GM19395 (cell line): ENCODE data around the gene NPM3.

Source experiments
- ATAC-seq: cut with Tn5 transposase; IDR thresholded peaks from one replicate; pipeline ENCODE4 v1.9.1; 2021; ENCODE audit warnings: mild to moderate bottlenecking, moderate library complexity; ENCODE audit not compliant: unreplicated experiment

Gene NPM3

DNA sequence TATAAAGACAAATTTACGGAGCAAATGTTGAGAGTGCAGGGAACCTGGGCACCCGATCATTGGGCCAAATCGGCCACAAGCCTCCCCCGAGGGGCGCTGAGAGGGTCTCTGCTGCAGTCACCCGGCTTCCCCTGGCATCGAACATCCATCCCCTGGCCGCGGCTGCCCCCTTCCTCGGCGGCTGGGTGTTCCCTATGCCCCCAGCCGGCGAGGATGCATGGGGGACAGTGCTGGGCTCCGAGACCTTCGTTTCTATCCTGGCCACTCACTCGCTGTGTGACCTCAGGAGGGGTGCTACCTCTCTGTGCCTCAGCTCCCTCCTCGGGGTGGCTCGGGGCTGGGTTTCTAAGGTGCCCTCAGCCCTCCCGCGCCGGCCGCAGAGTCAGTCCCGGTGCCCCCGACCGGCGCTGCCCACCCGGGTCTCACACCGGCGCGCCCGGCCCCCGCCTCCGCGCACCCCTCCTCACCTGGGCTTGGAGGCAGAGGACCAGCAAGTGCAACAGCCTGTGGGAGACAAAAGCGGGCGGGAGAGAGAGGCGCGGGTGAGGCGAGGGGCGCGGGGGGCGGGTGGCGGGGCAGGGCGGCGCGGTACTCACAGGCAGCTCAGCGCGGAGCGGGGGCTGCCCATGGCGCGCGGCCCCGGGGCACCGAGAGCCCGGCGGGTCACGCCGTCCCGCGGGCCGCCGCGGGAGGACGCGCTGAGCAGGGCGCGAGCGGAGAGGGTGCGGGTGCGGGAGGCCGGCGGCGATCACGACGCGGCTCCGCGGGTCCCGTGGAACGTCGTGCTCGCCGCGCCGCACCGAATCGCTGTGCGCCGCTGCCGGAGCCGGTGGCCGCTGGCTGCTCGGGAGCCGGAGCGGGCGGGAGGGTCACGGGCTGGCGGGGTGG lies 7.7 kb downstream of the NPM3 start, which contains the start of gene FGF8:
FGF8 (minus strand) TSS at position 842 of the 888 bp plus-strand sequence; CDS start at position 628, 214 bp downstream.
- ATAC-seq: no peak

DNA sequence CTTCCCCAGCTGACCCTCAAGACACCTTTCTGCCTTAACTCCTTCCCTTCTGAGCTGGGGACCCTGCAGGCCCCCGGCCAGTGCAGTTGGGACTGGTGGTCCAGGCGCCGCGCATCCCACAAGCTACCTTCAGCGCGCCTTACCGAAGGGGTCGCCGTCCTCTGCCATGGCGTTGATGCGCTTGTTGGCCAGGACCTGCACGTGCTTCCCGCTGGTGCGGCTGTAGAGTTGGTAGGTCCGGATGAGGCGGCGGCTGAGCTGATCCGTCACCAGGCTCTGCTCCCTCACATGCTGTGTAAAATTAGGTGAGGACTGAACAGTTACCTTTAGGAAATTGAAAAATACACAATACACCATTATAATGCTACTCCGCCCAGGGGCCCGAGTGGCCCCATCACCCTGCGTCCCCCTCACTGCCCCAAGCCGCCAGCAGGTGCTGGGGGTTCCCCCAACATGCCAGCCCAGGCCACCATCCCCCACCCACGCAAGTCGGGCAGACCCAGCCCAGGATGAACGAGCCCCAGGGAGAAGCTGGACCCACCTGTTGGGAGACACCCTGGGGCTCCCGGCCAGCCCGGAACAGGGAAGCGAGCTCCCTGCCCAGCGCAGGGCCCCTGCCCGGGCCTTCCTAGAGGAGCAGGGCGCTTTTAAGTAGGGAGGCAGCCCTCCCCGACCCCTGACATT lies 8.5 kb downstream of the NPM3 start:
- no peak for ATAC-seq

DNA sequence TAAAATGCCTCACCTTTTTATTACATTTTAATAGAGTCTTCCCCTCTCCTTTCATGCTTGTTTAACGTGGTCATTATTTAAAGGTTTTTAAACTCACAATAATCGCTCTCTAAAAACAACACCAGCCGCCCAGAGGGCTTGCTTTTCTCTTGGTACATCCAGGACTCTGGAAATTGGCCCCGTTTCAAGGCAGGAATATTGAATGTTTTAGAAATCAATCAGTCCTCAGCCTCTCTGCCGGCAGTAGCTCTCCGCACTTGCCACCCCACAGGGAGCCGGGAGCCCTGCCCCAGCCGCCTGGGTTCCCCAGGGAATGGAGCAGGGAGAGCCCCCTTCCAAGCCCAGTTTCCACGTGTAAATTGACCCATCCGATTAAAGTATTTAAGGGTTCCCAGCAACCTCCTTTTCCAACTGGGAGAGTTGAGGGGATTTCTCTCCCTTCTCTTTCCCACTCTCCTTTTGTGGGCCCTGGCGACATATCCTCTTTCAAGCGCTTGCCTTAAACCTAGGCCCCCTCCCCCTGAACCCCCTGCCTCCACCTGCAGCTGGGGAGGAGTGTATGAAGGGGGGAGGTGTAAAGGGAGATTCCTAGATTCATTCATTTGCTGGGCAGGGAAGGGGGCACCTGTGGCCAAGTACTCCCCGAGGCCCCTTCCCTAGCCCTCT lies 9.2 kb downstream of the NPM3 start:
- ATAC-seq: no peak

DNA sequence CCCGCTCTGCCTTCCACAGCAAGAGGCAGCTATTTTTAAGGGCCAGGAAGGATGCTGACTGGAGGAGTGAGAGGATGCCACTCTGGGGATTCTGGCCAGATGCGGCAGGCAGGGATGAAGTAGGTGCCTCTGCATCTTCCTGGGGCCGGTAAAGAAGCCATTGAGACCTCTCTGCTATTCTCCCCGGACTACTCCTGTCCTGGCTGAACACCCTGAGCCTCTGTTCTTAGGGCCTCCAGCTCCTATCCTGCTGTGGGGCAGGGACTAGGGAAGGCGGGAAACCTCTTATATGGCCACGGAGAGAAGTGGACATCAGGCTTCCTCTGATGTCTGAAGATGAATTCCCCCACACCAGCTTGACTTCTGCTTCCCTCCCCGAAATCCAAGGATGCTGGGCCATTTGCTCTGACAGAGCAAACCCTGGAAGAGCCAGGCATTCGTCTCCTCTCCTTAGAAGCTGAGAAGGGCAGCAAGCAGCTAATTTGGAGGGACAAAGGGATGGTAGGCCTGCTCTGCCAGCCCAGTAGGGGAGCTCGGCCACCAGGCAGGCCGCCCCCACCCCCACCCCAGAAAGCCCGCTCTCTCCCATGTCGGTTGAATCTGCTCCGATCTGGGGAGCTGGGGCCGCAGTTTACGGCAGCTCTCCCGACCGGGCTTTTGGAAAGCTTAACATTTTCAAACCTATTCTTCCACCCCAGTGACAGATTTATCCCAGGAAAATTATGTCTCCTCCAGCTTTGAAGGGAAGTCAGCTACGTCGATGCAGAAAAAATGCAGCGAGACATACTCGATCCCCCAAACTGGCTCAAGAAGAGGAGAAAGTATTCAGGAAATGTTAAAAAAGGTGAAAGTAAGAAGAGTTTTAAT lies 10.1 kb downstream of the NPM3 start:
- no peak for ATAC-seq

DNA sequence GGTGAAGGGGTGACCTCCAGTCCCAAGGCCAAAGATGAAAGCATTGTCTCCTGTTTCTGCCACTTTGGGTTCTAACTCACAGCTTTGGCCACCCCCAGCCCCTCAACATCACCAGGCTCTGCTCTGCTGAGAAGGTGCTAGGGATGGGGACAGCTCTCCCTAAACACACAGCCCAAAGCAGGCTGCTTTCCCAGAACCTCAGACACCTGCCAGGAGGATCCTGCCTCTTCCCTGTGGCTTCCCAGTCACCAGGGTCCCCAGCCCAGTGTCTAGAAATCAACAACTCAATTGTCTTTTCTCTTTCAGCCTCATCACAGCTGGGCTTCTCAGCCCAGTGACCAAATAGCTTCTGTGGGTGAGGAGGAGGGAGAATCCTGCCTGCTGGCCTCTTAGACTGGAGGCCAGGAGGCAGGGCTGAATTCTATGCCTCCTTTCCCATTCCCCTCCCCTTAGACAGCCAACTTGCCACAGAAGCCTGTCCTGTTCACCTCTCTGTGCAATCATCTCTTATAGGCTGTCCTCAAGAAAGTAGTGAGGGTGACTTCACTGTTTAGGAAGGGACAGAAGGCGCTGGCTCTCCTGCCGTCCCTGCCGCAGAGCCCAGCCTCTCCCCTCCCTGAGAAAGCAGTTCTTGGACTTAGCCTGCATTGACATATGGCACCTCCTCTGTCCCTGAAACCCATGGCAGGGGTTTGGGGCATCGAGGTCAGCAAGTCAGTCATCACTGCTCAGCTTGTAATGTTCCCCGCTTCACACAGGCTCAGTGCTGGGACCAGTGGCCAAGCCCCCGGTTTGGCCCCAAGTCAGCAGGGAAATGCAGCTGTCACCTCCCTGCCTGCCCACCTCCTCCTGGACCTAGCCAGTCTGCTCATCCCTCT lies 11.0 kb downstream of the NPM3 start:
- ATAC-seq: no peak

DNA sequence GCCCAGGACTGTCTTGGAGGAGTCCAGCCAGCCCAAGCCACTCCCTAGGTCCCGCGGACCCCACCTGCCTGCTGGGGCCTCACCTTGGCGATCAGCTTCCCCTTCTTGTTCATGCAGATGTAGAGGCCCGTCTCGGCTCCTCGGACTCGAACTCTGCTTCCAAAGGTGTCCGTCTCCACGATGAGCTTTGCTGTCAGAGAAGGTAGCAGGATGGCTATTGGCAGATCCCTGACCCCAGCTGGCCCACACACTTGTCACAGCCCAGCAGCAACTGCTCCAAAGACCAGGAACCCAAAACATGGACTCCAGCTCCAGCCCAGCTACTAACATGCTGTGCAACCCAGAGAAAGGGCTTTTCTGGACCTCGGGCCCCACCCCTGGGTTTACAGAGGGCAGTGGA lies 11.9 kb downstream of the NPM3 start:
- no peak for ATAC-seq

DNA sequence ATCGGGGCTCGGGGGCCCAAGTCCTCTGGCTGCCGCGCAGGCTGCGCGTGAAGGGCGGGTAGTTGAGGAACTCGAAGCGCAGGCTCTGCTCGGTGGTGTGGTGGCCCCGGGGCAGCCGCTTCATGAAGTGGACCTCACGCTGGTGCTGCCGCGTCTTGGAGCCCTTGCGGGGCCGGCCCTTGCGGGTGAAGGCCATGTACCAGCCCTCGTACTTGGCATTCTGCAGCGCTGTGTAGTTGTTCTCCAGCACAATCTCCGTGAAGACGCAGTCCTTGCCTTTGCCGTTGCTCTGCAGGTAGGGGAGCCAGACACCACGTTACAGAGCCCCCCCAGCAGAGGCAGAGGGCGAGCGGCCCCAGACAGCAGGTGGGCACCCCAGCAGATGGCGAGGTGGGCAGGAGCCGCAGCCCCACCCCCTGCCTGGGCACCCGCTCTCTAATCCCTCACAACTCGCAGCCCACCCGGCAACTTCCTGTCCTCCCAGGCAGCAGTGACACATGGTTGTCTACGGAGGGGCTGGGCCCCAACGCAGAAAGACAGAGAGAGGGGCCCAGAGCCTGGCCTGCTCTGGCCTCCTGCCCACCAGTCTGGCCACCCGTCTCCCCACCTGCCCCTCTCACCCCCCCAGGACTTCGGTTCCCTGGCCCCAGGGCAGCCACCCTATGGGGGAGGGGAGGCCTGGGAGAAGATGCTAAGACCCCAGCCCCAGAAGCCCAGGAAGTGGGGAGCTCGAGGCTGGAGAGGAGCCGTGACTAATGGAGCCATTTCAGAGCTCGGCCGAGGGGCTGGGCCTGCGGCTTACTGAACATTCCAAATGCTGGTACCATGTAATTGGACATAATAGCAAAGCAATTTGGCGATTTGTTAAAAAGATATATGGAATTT lies 12.7 kb downstream of the NPM3 start:
- ATAC-seq: no peak

DNA sequence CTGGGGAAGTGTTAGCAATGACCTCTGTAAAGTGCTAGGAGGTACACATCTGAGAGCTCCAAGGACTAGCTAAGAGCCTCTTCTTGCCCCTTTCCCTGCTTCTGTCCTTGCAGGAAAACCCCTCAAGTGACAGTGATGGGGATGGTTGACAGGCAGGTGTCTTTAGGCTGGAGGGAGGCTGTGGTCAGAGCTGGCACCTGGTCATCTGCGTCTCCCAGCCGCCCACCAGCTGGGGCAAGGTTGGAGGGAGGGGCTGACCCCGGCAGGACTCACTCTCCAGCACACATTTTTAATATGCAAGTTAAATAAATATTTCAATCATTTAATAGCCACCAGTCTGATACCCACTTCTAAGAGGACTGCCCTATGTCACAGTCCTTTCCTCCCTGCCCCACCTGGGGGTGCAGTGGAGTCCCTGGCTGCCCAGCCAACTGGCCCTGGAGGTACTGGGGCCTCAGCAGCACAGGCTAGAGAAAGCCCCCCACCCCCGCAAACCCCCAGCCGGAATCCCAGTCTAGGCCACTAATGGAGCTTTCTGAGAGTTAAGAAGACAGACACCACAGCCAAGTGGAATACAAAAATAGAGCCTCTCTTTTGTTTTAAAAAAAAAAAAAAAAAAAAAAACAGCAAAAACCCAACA lies 13.6 kb downstream of the NPM3 start:
- ATAC-seq: no peak

DNA sequence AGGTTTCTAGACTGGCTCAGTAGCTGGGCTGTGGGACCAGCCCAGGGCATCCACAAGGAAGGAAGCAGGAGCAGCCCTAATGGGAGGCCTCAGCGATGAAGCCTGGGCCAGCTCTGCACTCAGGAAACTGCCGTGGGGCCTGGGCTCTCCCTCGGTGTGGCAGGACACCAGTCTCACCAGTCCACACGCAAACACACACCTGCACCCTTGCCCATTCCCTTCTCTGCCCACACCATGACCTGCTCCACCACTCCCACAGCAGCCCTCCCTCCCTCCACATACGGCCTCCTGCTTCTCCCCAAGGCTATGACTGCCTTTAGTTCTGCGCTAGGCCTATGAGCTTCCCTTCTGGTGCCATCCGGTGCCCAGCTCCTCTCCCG lies 14.5 kb downstream of the NPM3 start:
- ATAC-seq: no peak

DNA sequence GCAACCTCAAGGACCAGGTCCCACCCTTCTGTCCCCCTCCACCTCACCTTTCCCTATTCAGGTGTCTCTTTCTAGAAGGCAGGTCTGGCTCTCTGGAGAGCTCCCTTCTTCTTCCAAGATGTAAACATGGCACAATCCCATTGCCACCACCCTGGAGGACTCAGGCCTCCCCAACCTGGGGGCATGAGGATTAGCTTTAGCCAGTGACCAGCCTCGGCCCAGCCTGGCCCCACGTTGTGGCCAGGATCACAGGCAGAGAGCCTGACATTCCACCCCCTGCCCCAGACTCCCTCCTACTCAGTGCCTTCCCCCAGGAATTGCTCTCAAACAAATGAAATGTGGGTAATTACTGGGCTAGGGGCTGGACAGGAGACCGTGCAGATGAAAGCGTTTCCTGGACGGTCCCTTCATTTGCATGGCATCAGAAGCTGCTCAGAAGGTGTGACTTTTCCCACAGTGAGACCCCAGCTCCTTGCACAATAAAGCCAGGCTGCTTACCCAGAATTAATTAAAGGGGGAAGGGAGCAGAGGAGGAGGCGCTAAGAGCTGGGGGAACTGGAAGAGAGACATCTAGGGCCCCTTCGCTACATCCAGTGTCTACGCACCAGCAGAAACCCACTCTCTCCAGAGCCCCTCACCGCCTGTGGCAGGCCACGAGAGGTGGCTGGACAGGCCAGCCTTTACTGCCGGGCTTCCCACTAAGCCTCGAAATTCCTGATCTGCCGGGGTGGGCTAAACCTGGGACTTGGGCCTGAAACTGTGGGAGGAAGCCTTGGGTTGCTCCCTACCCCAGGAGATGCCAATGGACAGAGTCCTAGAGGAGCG lies 15.1 kb downstream of the NPM3 start:
- ATAC-seq: no peak

DNA sequence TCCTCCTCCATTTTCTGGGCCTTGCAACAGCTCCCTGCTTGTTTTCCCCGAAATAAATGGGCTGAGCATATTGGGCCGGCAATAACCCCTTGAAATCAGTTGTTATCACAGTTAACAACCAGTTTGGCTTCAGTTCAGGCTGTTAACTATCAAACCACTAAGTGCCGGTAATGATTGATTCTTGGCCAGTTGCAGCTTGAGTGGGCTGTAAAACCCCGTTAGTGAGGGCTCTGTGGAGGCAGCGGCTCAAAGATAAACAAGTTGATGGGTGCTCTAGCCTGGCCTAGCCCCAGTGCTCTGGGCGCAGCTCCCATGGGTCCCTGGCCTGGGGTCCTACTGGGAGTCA lies 15.7 kb downstream of the NPM3 start:
- ATAC-seq: no peak

DNA sequence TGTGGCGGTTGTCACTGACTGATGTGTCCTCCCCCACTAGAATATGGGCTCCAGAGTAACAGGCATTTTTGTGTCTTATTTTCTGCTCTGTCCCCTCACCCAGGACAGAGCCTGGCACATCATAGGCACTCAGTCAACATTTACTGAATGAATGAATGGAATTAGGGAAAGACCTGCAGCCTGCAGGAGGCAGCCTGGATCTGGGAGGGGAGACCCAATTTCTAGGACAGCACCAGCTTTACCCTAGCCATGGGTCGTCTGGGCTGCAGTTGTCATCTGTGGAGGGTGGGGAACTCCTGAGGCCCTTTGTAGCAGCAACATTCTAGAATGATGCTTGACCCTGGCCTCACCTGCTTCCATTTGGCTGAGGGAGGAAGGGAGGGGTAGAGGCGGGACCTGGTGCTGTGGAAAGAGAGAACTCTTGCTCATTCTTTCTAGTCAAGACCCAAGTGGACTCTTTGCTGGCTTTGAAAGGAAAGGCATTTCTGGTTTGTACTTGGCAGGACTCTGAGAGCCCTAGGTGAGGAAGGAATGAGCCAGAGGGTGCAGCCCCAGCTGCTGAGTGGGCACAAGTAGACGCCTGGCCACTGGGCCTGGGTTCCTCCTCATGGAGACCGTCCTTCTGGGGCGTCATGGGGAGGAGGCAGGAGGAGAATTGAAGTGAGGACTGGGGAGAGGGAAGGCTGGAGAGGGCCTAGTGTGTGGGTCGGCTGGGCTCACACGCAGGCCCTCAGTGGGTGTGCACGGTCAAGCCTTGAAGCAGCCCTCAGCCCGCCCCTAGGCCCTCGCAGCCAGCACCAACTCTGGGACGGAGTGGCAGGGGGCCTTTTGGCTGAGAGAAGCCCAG lies 16.3 kb downstream of the NPM3 start:
- ATAC-seq: no peak

DNA sequence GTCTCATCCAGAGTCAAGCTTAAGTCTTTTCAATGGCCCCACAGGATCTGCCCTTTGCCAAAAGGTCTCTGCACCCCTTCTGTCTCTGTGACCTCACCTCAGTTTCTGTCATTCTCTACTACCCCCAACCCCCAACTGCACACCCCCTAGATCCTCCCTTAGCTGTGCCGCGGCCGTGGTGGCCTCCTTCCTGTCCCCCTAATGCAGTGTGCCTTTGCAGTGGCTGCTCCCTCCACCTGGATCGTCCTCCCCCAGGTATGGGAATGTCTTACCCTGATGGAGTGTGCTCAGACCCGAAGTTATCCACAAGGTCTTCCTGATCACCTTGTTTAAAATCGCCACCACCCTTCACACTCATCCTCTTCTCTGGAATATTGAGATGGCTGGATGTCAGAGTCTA lies 16.9 kb downstream of the NPM3 start:
- ATAC-seq: no peak

DNA sequence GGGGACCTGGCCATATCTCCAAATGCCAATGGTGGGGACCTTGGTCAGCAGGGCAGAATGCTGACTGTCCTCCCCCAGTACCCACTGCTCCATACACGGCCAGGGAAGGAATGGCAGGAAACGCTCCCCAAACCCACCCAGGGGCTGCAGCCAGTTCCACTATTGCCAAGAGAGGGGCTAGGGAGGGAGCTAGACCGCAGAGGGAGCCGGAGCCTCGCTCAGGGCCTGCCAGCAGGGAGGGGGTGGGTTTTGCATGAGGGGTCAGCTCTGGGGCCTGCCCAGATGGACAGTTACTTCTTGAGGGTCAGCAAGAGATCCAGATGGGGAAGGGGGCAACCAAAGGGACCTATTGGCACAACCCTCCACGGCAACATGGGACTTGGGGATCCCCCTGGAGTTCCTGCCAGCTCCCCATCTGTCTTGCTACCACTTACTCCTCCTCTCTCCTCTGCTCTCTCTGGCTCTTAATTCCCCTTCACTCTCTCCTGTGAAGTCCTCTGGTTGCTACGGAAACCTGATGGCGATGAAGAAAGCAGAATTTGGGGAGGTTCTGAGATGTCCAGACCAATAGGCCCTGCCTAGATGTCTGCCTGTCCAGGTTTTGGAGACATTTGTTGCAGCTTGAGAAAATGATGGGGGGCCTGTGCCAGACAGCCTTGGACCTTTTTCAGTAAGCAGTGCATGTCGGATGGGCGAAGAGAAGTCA lies 20.0 kb downstream of the NPM3 start:
- ATAC-seq: no peak

DNA sequence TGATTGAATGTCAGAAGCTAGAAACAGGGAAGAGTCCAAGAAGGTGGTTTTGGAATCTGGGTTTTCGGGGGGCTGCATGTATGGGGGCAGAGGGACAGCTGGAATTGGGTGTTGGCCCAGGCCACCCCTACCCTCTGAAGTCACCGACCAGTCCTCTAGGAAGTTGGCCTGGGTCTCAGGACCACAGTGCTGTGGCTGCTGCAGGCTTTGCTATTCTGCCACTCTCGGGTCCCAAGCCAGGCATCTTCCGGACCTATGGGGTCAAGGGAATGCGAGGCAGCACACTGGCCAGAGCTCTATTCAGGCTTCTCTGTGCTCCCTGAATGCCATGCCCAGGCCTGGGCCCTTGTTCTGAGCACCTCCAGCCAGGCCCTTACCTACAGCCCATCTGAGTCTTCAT lies 20.5 kb downstream of the NPM3 start:
- ATAC-seq: no peak

DNA sequence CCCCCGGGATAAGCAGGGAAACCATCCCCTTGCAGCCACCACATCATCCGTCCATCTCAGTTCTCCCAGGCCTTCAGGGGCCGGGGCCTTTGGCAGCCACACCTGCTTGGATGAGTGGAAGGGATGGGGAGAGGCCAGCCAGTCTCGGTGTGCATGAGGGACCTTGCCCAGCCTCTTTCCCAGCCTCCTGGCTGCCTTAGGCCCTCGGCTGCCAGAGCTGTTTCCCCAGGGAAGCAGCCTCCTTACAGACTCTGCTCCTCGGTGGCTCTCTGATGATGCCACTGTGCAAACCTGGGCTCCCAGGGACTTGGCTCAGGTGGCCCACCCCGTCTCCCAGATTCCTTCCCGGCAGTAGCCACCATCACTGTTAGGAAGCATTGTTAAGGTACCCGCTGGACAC lies 22.0 kb downstream of the NPM3 start:
- no peak for ATAC-seq
